ENCODE measurements around the gene NGRN.
"Not testable (repeated sequence)": the region's sequence is repeated elsewhere in the genome, so short reads cannot be mapped to it uniquely, and the experiment has no call there.

NGRN gene

DNA sequence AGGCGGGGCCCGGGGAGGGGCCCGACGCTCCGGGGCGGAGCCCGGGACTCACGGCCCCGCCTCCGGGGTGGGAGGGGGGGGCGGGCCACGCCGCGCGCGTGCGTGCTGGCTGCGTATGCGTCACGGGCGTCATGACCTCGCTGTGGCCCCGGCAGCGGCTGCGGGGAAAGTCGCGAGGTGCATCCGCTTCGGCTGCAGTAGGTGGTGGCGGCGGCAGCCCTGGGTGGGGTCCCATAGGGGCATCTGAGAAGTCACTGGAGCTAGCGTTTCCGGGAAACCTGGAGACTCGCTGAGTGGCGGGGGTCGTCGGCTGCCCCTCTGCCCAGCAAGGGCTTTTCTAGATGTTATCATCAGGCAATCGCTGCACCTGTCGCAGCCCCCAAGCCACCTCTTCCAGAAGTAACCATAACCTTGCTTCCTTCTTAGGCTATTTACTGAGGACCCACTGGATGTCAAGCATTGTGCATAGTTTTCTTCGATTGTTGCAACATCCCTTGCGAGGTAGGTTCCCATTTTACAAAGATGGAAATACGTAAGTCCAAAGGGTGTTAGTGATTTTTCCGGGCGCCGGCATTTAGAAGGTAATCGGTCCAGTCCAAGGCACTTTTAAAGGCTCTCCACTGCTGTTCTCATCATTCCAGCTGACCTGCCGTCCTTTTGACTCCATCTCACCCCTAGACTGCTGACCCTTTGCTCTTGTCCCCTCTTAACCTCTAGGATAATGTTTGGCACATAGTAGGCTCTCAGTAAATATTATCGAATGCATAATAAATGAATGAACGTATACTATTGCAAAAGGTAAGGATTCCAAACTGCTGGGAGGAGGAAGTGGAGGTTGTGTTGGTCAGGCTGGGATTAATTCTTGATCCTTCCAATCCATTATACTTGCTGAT, 31.1 kb upstream of the NGRN start, which contains the start of gene GDPGP1:
Gene GDPGP1, plus strand, starts transcription at position 114 of the 893 bp plus-strand sequence. CDS start 6,700 bp downstream, outside the sequence.
- DNase-seq = peak; percentile 41

GRCh38 chr15:90239371-90239770, 26.1 kb upstream of the NGRN start:
- peak; percentile 24 for DNase-seq

DNA sequence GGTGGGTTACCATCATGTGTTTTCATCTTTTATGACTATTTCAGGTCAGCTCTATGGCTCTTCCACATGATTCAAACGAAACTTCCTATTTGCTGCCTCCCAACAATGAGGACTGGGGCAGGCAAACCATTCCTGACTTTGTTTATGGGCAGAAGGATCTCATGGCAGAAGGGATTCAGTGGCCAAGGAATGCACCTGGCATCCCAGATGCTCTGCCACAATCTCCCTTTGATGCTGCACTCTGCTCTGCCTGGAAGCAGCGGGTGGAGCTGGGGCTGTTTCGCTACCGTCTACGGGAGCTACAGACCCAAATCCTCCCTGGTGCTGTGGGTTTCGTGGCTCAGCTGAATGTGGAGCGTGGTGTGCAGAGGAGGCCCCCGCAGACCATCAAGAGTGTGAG, 24.6 kb upstream of the NGRN start:
- no peak for DNase-seq

GRCh38 chr15:90241343-90242192, 23.9 kb upstream of the NGRN start:
- DNase-seq = peak; percentile 61

DNA sequence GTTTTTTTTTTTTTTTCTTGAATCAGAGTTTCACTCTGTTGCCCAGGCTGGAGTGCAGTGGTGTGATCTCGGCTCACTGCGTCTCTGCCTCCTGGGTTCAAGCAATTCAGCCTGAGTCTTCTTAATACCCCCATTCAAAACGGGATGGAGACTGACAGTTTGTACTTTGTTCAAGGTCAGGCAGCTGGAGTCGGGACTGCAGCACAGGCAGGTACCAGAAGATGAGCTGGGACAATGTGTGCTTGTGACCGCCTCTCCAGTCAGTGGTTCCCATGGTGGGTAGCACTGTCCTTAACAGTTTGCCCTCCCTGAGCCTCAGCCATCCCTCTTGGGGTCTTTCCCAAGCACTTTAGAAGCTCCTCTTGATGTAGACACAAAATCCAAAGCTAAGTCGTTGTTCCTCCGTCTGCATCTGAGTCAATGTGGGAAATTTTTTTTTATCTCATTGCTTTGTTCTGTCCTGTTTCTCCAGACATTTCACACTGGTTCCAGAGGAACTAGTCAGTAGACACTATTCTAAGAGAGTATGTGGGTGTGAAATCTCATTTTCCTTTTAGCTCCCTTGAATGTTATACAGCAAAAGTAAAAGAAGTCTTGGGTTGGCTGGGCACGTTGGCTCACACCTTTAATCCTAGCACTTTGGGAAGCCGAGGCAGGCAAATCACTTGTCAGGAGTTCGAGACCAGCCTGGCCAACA, 21.4 kb upstream of the NGRN start:
- DNase-seq = no peak

DNA sequence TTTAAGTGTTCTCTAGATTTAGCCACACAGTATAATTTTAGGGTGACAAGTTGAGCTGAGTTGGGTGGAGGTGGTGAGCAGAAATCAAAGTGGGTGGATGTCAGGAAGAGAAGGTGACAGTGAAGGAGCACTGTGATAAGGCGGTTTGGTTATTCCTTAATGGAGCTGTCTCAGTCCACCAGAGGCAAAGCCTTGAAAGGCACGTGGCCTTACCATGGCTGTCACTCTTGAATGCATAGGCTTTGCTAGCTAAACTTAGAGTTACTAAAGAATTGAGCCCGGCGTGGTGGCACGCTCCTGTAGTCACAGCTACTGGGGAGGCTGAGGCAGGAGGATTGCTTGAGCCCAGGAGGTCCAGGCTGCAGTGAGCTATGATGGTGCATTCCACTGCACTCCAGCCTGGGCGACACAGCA, 16.7 kb upstream of the NGRN start:
- DNase-seq = no peak

DNA sequence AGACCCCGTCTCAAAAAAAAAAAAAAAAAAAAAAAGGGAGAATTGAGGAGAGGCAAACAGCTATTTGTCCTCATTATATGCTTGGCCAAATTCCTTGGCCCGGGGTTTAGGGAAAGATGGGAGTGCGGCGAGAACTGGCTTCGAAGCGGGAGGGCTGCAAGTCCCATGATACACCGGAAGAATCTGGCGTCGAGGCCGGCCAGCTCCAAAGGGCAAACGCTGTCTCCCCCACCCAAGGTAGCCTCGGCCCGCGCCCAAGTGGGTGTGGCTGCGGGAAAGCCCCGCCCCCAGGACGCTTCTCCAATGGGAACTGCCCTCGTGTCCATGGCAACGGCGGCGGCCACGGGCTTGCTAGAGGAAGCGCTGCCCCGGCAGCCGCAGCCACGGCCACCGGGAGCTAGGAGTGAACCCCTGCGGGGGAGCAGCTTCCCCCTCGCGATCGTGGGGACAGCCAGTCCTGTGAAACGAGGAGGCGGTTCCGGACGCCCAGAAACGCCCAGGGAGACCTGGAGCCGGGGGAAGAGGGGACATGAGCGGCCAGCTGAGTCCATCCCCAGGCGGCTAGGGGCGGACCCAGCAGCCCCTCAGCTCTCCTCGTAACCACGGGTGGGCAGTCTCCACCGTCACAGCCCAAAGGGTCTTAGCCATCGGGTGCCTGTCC, 16.1 kb upstream of the NGRN start, which contains the start of gene TTLL13:
Gene TTLL13, plus strand, starts transcription at position 354 of the 661 bp plus-strand sequence. CDS start 1,075 bp downstream, outside the sequence.
- DNase-seq = peak; percentile 95

DNA sequence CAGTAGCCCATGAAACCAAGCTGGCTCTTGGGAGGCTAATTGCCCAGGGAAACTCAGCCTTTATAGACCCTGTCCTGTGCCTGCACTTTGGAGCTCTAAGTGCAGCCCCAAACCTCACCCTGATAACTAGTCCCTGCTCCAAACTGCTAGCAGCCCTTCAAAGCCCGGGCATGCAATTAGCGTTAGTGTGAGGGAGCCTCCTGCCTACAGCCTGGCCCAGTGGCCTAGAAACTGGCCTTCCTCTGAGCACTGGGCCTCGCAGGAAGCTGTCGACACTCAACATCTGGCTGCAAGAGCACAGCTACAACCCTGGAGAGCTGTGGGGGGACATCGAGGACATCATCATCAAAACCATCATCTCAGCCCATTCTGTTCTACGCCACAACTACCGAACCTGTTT, 7.7 kb upstream of the NGRN start:
- no peak for DNase-seq

- no peak for DNase-seq
Measured at GRCh38 chr15:90259524-90259923, 5.9 kb upstream of the NGRN start.

- DNase-seq = not testable (repeated sequence)
Measured at GRCh38 chr15:90260731-90261130, 4.7 kb upstream of the NGRN start.

DNA sequence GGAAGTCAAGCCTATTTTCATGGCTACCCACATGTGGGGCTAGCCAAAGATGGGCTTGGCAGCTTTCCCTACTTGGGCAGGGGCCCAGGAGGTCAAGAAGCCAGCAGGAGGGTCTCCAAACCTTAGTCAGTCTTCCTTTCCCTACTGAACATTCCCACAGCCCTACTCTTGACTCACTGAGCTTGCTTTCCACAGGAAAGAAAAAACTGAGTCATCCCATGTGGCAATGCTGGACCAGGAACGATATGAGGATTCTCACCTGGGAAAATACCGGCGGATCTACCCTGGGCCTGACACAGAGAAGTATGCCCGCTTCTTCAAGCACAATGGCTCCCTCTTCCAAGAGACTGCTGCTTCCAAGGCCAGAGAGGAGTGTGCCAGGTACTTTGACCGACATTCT, 3.7 kb upstream of the NGRN start:
- no peak for DNase-seq

GRCh38 chr15:90262426-90262825, 3.0 kb upstream of the NGRN start:
- no peak for DNase-seq

- DNase-seq = peak; percentile 31
Measured at GRCh38 chr15:90264671-90265070, 801 bp upstream of the NGRN start.

GRCh38 chr15:90266061-90266431, 574 bp downstream of the NGRN start:
- peak; percentile 67 for DNase-seq

DNA sequence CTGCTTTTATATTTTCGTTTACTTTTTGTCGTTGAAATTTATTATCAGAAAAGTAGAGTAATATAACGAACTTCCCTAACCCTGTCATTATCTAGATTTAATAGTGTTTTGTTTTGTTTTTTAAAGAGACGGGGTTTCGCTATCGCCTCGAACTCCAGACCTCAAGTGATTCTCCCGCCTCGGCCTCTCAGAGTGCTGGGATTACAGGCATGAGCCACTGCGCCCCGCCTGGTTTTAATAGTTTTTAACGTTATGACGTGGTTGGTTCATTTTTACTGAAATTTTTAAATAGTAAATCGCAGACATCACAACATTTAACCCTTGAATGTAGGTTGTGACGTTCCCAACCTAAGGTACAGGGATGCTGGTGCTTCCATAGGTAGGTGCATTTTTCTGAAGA, 1.0 kb downstream of the NGRN start:
- peak; percentile 42 for DNase-seq

- DNase-seq = no peak
Measured at GRCh38 chr15:90268415-90268814, 2.9 kb downstream of the NGRN start.

DNA sequence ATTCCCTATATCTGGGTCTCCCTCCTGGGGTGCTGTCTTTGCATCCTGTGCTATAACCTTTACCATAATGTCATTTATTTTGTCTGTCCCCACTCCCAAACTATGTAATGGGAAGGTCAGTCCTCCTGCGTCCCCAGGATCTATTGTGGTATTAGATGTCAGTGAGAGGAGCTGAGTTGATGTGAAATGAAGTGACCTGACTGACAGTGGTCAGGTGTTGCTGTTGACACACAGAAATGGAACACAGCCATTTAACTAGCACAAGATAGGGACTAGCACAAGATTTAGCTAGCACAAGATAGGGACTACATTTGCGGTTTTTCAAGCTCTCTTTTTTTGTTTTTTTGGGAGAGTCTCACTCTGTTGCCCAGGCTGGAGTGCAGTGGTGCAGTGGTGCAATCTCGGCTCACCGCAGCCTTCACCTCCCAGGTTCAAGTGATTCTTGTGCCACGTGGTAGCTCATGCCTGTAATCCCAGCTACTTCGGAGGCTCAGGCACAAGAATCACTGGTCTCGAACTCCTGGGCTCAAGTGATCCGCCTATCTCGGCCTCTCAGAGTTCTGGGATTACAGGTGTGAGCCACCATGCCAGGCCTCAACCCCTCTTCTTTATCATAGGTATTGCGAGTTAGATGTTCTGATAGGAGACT, 5.2 kb downstream of the NGRN start:
- no peak for DNase-seq

DNA sequence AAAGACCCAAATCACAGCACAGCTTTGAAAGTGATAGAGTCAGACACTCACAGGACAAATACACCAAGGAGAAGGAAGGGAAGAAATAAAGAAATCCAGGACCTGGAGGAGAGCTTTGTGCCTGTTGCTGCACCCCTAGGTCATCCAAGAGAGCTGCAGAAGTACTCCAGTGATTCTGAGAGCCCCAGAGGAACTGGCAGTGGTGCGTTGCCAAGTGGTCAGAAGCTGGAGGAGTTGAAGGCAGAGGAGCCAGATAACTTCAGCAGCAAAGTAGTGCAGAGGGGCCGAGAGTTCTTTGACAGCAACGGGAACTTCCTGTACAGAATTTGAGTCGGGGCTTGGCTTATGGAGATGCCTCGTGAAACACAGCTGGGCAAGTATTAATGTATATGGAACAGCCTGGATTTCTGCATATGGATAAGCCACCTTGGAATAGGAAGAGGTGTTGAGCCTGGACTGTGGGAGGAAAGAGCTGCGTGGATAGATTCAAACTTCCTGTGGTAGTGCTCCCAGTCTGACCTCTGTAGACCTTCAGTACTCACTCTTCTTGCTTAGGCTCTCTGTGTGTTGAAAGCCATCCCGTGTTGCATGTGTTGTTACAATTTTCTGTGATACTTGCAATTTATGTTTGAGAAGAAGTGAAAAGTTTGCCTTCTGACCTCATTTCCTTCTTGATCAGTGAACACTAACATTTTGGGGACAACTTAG, 6.1 kb downstream of the NGRN start:
- no peak for DNase-seq

- not testable (repeated sequence) for DNase-seq
Measured at GRCh38 chr15:90278467-90278866, 13.0 kb downstream of the NGRN start.

DNA sequence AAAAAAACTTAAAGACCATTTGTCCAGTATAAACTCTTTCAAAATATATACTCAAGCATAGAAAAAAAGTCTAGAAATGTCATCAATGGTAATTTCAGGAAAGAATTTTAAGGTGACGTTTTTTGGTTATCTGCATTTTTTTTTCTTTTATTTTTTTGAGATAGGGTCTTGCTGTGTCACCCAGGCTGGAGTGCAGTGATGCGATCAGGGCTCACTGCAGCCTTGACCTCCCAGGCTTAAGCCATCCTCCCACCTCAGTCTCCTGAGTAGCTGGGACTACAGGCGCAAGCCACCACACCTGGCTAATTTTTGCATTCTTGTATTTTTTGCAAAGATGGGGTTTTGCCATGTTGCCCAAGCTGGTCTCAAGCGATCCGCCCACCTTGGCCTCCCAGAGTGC, 15.3 kb downstream of the NGRN start:
- not testable (repeated sequence) for DNase-seq

- not testable (repeated sequence) for DNase-seq
Measured at GRCh38 chr15:90281637-90282036, 16.2 kb downstream of the NGRN start.
